ENCODE measurements around the gene COMTD1.

- TF ChIP-seq CTCF (conservative IDR thresholded peaks at IDR 0.05 in 1 of 2, IDR thresholded peaks at IDR 0.05 in 1 of 2; ENCODE audit: extremely low read depth in 1 of 2, insufficient read depth in 1 of 2, low read depth in 1 of 2, low read length in 2 of 2) (no peak), EZH2 (IDR thresholded peaks at IDR 0.05; ENCODE audit: borderline replicate concordance, low read length) (no peak)
Measured at GRCh38 chr10:75202321-75203045, 33.3 kb downstream of the COMTD1 start.

All from mammary epithelial cell (primary cell).